ENCODE results near the gene PDE8A.

DNA sequence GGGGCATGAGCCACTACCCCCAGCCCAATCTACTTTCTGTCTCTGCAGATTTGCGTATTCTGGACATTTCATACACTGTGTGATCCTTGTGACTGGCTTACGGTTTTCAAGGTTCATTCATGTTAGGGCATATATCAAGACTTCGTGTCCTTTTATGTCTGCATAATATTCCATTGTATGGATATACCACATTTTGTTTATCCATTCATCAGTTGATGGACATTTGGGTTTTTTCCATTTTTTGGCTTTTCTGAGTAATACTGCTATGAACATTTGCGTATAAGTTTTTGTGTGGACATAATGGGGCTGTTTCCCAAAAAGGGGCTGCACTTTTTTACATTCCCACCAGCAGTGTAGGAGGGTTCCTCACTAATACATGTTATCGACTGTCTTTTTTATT is 106.6 kb downstream of the PDE8A start:
- TF ChIP-seq, protein P1, sequence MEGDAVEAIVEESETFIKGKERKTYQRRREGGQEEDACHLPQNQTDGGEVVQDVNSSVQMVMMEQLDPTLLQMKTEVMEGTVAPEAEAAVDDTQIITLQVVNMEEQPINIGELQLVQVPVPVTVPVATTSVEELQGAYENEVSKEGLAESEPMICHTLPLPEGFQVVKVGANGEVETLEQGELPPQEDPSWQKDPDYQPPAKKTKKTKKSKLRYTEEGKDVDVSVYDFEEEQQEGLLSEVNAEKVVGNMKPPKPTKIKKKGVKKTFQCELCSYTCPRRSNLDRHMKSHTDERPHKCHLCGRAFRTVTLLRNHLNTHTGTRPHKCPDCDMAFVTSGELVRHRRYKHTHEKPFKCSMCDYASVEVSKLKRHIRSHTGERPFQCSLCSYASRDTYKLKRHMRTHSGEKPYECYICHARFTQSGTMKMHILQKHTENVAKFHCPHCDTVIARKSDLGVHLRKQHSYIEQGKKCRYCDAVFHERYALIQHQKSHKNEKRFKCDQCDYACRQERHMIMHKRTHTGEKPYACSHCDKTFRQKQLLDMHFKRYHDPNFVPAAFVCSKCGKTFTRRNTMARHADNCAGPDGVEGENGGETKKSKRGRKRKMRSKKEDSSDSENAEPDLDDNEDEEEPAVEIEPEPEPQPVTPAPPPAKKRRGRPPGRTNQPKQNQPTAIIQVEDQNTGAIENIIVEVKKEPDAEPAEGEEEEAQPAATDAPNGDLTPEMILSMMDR (IDR thresholded peaks at IDR 0.05; ENCODE audit: insufficient read depth, low read length, poor library complexity, severe bottlenecking), result no peak
- no peak for TF ChIP-seq EZH2phosphoT487 (conservative IDR thresholded peaks at IDR 0.05; ENCODE audit: low read length)
